ENCODE measurements around the gene TREX2. TPM values are rescaled to one million over a fixed set of nuclear protein-coding genes. Genes with fewer than 3 reads are reported as not detected.

TREX2 gene
- polyA plus RNA-seq, 1 donor from 2014 or later: not detected

DNA sequence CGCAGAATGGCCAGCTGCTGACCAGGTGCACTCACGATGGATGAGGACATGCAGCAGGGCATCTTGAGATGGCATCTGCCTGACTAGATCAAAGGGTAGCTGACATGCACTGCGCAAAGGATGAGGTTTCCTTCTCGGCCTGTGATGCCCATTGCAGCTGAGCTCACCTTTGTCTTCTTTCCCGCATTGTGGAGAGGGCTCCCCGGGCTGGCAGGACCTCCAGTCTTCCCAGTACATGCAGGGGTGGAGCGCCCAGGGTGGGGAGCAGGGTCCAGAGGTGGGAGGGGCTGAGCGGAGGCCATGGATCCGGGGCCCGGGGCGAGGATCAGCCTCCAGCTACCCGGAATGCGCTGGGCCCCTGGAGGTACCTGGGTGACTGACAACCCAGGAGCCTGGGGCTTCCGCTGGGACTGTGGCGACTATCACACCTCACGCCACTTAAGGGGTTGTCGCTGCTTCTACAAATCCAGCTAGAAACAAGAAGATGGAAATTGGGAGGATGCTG, 12.0 kb downstream of the TREX2 start:
- H3F3A ChIP-seq (ENCODE audit: insufficient read depth, low read length, poor library complexity, severe bottlenecking): no peaks in the 10 kb centered on the region
- no peak overlapping the region for H3K27ac ChIP-seq (ENCODE audit: low read length)
- no peaks in the 10 kb centered on the region for H3K9me3 ChIP-seq (ENCODE audit: low read length)
- no peak overlapping the region for H2AFZ ChIP-seq (ENCODE audit: low read depth, low read length)
- H3K79me2 ChIP-seq (replicated peaks; ENCODE audit: insufficient read depth, low read length): no peaks in the 10 kb centered on the region
- TF ChIP-seq EZH2 (IDR thresholded peaks at IDR 0.05; ENCODE audit: borderline replicate concordance, insufficient read depth, low read length, poor library complexity, severe bottlenecking): no peak
- TF ChIP-seq EP300 (conservative IDR thresholded peaks at IDR 0.05; ENCODE audit: poor library complexity, severe bottlenecking): no peak
- TF ChIP-seq, protein P1, sequence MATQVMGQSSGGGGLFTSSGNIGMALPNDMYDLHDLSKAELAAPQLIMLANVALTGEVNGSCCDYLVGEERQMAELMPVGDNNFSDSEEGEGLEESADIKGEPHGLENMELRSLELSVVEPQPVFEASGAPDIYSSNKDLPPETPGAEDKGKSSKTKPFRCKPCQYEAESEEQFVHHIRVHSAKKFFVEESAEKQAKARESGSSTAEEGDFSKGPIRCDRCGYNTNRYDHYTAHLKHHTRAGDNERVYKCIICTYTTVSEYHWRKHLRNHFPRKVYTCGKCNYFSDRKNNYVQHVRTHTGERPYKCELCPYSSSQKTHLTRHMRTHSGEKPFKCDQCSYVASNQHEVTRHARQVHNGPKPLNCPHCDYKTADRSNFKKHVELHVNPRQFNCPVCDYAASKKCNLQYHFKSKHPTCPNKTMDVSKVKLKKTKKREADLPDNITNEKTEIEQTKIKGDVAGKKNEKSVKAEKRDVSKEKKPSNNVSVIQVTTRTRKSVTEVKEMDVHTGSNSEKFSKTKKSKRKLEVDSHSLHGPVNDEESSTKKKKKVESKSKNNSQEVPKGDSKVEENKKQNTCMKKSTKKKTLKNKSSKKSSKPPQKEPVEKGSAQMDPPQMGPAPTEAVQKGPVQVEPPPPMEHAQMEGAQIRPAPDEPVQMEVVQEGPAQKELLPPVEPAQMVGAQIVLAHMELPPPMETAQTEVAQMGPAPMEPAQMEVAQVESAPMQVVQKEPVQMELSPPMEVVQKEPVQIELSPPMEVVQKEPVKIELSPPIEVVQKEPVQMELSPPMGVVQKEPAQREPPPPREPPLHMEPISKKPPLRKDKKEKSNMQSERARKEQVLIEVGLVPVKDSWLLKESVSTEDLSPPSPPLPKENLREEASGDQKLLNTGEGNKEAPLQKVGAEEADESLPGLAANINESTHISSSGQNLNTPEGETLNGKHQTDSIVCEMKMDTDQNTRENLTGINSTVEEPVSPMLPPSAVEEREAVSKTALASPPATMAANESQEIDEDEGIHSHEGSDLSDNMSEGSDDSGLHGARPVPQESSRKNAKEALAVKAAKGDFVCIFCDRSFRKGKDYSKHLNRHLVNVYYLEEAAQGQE (IDR thresholded peaks at IDR 0.05; ENCODE audit: borderline replicate concordance): no peak
- TF ChIP-seq POLR2AphosphoS5 (IDR thresholded peaks at IDR 0.05): no peak
- TF ChIP-seq TAF1 (IDR thresholded peaks at IDR 0.05; ENCODE audit: low read depth): no peak
- TF ChIP-seq, protein P2, sequence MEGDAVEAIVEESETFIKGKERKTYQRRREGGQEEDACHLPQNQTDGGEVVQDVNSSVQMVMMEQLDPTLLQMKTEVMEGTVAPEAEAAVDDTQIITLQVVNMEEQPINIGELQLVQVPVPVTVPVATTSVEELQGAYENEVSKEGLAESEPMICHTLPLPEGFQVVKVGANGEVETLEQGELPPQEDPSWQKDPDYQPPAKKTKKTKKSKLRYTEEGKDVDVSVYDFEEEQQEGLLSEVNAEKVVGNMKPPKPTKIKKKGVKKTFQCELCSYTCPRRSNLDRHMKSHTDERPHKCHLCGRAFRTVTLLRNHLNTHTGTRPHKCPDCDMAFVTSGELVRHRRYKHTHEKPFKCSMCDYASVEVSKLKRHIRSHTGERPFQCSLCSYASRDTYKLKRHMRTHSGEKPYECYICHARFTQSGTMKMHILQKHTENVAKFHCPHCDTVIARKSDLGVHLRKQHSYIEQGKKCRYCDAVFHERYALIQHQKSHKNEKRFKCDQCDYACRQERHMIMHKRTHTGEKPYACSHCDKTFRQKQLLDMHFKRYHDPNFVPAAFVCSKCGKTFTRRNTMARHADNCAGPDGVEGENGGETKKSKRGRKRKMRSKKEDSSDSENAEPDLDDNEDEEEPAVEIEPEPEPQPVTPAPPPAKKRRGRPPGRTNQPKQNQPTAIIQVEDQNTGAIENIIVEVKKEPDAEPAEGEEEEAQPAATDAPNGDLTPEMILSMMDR (IDR thresholded peaks at IDR 0.05; ENCODE audit: poor library complexity, severe bottlenecking): no peak
- TF ChIP-seq RAD21 (conservative IDR thresholded peaks at IDR 0.05): no peak
- no peak for TF ChIP-seq SMC3 (conservative IDR thresholded peaks at IDR 0.05; ENCODE audit: poor library complexity)
- TF ChIP-seq MXI1 (conservative IDR thresholded peaks at IDR 0.05; ENCODE audit: poor library complexity, severe bottlenecking): no peak
- H3K27me3 ChIP-seq (ENCODE audit: insufficient read depth, low read depth, low read length): no peaks in the 10 kb centered on the region
- H3K36me3 ChIP-seq (ENCODE audit: insufficient read depth, low read length): no peaks in the 10 kb centered on the region
- H4K20me1 ChIP-seq (ENCODE audit: insufficient read depth): no peaks in the 10 kb centered on the region
- no peak overlapping the region for H3K9ac ChIP-seq (ENCODE audit: low read length)
- no peak overlapping the region for H3K4me3 ChIP-seq (ENCODE audit: low read length)
- H3K4me2 ChIP-seq (ENCODE audit: low read length): no peak overlapping the region
- H3K9me2 ChIP-seq (ENCODE audit: insufficient read depth, low read length): no peaks in the 10 kb centered on the region

DNA sequence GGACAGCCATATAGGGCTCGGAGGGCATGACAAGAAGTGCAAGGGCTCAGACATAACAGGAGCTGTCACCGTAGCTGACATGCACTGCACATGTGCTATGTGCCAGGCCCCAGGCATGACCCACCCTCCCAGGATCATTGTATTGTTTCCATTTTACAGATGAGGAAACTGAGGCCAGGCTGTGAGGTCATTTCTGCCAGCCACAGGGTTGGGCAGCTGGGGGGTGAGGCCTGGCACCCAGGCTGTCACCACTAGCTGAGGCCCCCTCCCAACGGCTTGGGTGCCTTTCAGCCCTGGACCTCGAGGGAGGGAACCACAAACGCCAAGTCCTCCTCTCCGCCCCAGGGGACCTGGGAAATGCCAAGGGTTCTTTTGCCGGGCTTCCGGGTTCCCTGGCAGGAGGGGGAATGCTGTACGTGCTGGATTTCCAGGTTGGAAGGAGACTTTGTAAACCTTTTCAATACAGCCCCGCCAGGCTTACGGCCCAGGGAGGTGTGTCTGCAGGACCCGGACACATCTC, 12.6 kb downstream of the TREX2 start:
- H2AFZ ChIP-seq (ENCODE audit: low read depth, low read length): no peak overlapping the region
- H4K20me1 ChIP-seq (ENCODE audit: insufficient read depth): no peaks in the 10 kb centered on the region

More for the DNA sequence above, 12.6 kb downstream of the TREX2 start:
- no peaks in the 10 kb centered on the region for H3K79me2 ChIP-seq (replicated peaks; ENCODE audit: insufficient read depth, low read length)
- H3K4me2 ChIP-seq (ENCODE audit: low read length): no peak overlapping the region
- no peak overlapping the region for H3K9ac ChIP-seq (ENCODE audit: low read length)
- no peaks in the 10 kb centered on the region for H3K9me3 ChIP-seq (ENCODE audit: low read length)
- no peaks in the 10 kb centered on the region for H3F3A ChIP-seq (ENCODE audit: insufficient read depth, low read length, poor library complexity, severe bottlenecking)
- no peaks in the 10 kb centered on the region for H3K9me2 ChIP-seq (ENCODE audit: insufficient read depth, low read length)
- H3K27me3 ChIP-seq (ENCODE audit: insufficient read depth, low read depth, low read length): no peaks in the 10 kb centered on the region
- TF ChIP-seq TAF1 (IDR thresholded peaks at IDR 0.05; ENCODE audit: low read depth) (no peak), EZH2 (IDR thresholded peaks at IDR 0.05; ENCODE audit: borderline replicate concordance, insufficient read depth, low read length, poor library complexity, severe bottlenecking) (no peak), EP300 (conservative IDR thresholded peaks at IDR 0.05; ENCODE audit: poor library complexity, severe bottlenecking) (no peak)
- H3K4me3 ChIP-seq (ENCODE audit: low read length): no peak overlapping the region
- no peaks in the 10 kb centered on the region for H3K36me3 ChIP-seq (ENCODE audit: insufficient read depth, low read length)
- H3K27ac ChIP-seq (ENCODE audit: low read length): no peak overlapping the region
